Measurements from ENCODE around the gene OR2H2.

The OR2H2 gene

GRCh38 chr6:29602564-29603361 lies 17.8 kb downstream of the OR2H2 start:
- TF ChIP-seq CTCF (IDR thresholded peaks at IDR 0.05; ENCODE audit: insufficient read depth, missing control alignments), result no peak
- DNase-seq (ENCODE audit: insufficient read length, low spot score) (no peak), FAIRE-seq (no peak)

- no peak for TF ChIP-seq CTCF (IDR thresholded peaks at IDR 0.05; ENCODE audit: insufficient read depth, missing control alignments)
- DNase-seq (ENCODE audit: insufficient read length, low spot score) (no peak), FAIRE-seq (no peak)
These were observed 18.5 kb downstream of the OR2H2 start for GRCh38 chr6:29603456-29603855.

- FAIRE-seq, result no peak
- TF ChIP-seq CTCF (IDR thresholded peaks at IDR 0.05; ENCODE audit: insufficient read depth, missing control alignments), result no peak
- no peak for DNase-seq (ENCODE audit: insufficient read length, low spot score)
These were observed 19.0 kb downstream of the OR2H2 start for GRCh38 chr6:29603930-29604329.

- FAIRE-seq (no peak), DNase-seq (ENCODE audit: insufficient read length, low spot score) (no peak)
- no peak for TF ChIP-seq CTCF (IDR thresholded peaks at IDR 0.05; ENCODE audit: insufficient read depth, missing control alignments)
These were observed 23.2 kb downstream of the OR2H2 start for GRCh38 chr6:29608131-29608530.

GRCh38 chr6:29610540-29610939 lies 25.6 kb downstream of the OR2H2 start:
- no peak for TF ChIP-seq CTCF (IDR thresholded peaks at IDR 0.05; ENCODE audit: insufficient read depth, missing control alignments)

GRCh38 chr6:29611426-29611825 lies 26.5 kb downstream of the OR2H2 start:
- FAIRE-seq, result no peak
- no peak for TF ChIP-seq CTCF (IDR thresholded peaks at IDR 0.05; ENCODE audit: insufficient read depth, missing control alignments)
- no peak for DNase-seq (ENCODE audit: insufficient read length, low spot score)

More at GRCh38 chr6:29610540-29610939, 25.6 kb downstream of the OR2H2 start:
- no peak for DNase-seq (ENCODE audit: insufficient read length, low spot score)
- no peak for FAIRE-seq

- TF ChIP-seq CTCF (IDR thresholded peaks at IDR 0.05; ENCODE audit: insufficient read depth, missing control alignments), result no peak
- DNase-seq (ENCODE audit: insufficient read length, low spot score), result no peak
- FAIRE-seq, result no peak
These were observed 33.0 kb downstream of the OR2H2 start for GRCh38 chr6:29617782-29618554.
